ENCODE results near the gene FOXO6. TPM values are rescaled to one million over a fixed set of nuclear protein-coding genes. Genes with fewer than 3 reads are reported as not detected.

Gene FOXO6
- total RNA-seq, 1 experiment from 2014 or later = 5.4 TPM

DNA sequence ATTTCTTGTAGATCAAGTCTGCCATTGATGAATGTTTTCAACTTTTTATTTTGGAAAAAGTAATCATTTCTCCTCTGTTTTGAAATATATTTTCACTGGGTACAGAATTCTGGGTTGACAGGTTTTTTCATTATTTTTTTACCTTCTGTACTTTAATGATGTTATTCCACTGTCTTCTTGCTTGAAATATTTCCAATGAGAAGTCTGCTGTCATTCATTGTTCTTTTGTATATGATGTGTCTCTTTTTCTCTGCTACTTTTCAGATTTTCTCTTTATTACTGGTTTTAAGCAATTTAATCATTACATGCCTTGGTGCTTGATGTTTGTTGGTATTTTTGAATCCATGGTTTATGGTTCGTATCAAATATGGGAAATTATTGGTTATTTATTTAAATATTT lies 22.4 kb upstream of the FOXO6 start:
- ATAC-seq (no peak), DNase-seq (ENCODE audit: low spot score) (no peak)
- H3K27me3 Mint-ChIP-seq (ENCODE audit: low read depth) = peaks cover 7% of the 10 kb centered on the region
- peaks cover 25% of the 10 kb centered on the region for H3K9me3 Mint-ChIP-seq
- ChIA-PET CTCF (interaction anchor here (5.6 kb wide), 1 partner anchor 7 kb away, joined by 61 read pairs; no protein-coding TSS in a partner anchor), POLR2A (no interaction called here)
- TF ChIP-seq MXD4 (CRISPR knock-in tag; IDR thresholded peaks at IDR 0.05; ENCODE audit: borderline replicate concordance) = no peak
- TF ChIP-seq ZNF317 (CRISPR knock-in tag; IDR thresholded peaks at IDR 0.05; ENCODE audit: borderline replicate concordance, low read depth) = peak; percentile 92
- H3K4me1 Mint-ChIP-seq = peaks cover 6% of the 10 kb centered on the region
- no peak overlapping the region for H3K27ac Mint-ChIP-seq
- H3K4me3 Mint-ChIP-seq = no peak overlapping the region
- H3K36me3 Mint-ChIP-seq = peaks cover 3% of the 10 kb centered on the region; the same call in 1 of the 2 replicates

GRCh38 chr1:41340655-41341364 lies 20.4 kb upstream of the FOXO6 start:
- POLR2A ChIA-PET = interaction anchor here (0.6 kb wide), 1 partner anchor 834 kb away, joined by 3 read pairs; no protein-coding TSS in a partner anchor
- H3K4me1 Mint-ChIP-seq = peaks cover 6% of the 10 kb centered on the region
- no peaks in the 10 kb centered on the region for H3K36me3 Mint-ChIP-seq
- DNase-seq (ENCODE audit: low spot score) (no peak), ATAC-seq (peak; percentile 91)
- H3K27ac Mint-ChIP-seq = no peak overlapping the region
- TF ChIP-seq, protein P1, sequence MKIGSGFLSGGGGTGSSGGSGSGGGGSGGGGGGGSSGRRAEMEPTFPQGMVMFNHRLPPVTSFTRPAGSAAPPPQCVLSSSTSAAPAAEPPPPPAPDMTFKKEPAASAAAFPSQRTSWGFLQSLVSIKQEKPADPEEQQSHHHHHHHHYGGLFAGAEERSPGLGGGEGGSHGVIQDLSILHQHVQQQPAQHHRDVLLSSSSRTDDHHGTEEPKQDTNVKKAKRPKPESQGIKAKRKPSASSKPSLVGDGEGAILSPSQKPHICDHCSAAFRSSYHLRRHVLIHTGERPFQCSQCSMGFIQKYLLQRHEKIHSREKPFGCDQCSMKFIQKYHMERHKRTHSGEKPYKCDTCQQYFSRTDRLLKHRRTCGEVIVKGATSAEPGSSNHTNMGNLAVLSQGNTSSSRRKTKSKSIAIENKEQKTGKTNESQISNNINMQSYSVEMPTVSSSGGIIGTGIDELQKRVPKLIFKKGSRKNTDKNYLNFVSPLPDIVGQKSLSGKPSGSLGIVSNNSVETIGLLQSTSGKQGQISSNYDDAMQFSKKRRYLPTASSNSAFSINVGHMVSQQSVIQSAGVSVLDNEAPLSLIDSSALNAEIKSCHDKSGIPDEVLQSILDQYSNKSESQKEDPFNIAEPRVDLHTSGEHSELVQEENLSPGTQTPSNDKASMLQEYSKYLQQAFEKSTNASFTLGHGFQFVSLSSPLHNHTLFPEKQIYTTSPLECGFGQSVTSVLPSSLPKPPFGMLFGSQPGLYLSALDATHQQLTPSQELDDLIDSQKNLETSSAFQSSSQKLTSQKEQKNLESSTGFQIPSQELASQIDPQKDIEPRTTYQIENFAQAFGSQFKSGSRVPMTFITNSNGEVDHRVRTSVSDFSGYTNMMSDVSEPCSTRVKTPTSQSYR (CRISPR knock-in tag; IDR thresholded peaks at IDR 0.05) = no peak
- TF ChIP-seq AR (CRISPR knock-in tag; IDR thresholded peaks at IDR 0.05) = no peak
- no peak overlapping the region for H3K4me3 Mint-ChIP-seq
- H3K9me3 Mint-ChIP-seq = peaks cover 13% of the 10 kb centered on the region
- peaks cover 7% of the 10 kb centered on the region for H3K27me3 Mint-ChIP-seq (ENCODE audit: low read depth)
- CTCF ChIA-PET = interaction anchor here (0.6 to 5.6 kb wide), 12 partner anchors 9 to 121 kb away, joined by 3 to 61 read pairs (median 8); partner anchors contain the start of gene FOXO6

GRCh38 chr1:41341365-41341683 lies 19.9 kb upstream of the FOXO6 start:
- Mint-ChIP-seq H3K4me1 (peaks cover 6% of the 10 kb centered on the region), H3K36me3 (no peaks in the 10 kb centered on the region), H3K9me3 (peaks cover 13% of the 10 kb centered on the region), H3K27me3 (ENCODE audit: low read depth) (peaks cover 12% of the 10 kb centered on the region), H3K4me3 (no peak overlapping the region), H3K27ac (no peak overlapping the region)
- CTCF ChIA-PET = interaction anchor here (0.9 to 5.6 kb wide), 12 partner anchors 10 to 91 kb away, joined by 3 to 61 read pairs (median 8); partner anchors contain the start of gene FOXO6
- DNase-seq (ENCODE audit: low spot score) = no peak
- TF ChIP-seq E2F1 (CRISPR knock-in tag; IDR thresholded peaks at IDR 0.05) (no peak), USF2 (CRISPR knock-in tag; IDR thresholded peaks at IDR 0.05) (no peak), IRF2 (CRISPR knock-in tag; IDR thresholded peaks at IDR 0.05; ENCODE audit: borderline replicate concordance, low read depth) (no peak), ZNF671 (CRISPR knock-in tag; IDR thresholded peaks at IDR 0.05) (no peak), ZSCAN18 (CRISPR knock-in tag; IDR thresholded peaks at IDR 0.05) (no peak), ZBTB21 (CRISPR knock-in tag; IDR thresholded peaks at IDR 0.05; ENCODE audit: borderline replicate concordance) (no peak), ELF4 (CRISPR knock-in tag; IDR thresholded peaks at IDR 0.05; ENCODE audit: low read depth) (no peak), ZNF121 (CRISPR knock-in tag; IDR thresholded peaks at IDR 0.05) (no peak), MAX (CRISPR knock-in tag; IDR thresholded peaks at IDR 0.05) (no peak), FOXK1 (CRISPR knock-in tag; IDR thresholded peaks at IDR 0.05) (no peak), RORB (CRISPR knock-in tag; IDR thresholded peaks at IDR 0.05) (no peak)
- TF ChIP-seq, protein P1 (CRISPR knock-in tag; IDR thresholded peaks at IDR 0.05) = no peak
- peak; percentile 40 for ATAC-seq
- POLR2A ChIA-PET = no interaction called here
